GM19043 (cell line): ENCODE results near the gene PRKG1.
"Not testable (repeated sequence)": the region's sequence is repeated elsewhere in the genome, so short reads cannot be mapped to it uniquely, and the experiment has no call there.

Experiments used
- ATAC-seq: cut with Tn5 transposase; IDR thresholded peaks from one replicate; pipeline ENCODE4 v1.9.1; 2021; ENCODE audit warnings: low read depth; ENCODE audit not compliant: unreplicated experiment

Gene PRKG1

GRCh38 chr10:51367127-51367526, 292.8 kb downstream of the PRKG1 start:
- ATAC-seq: no peak

- no peak for ATAC-seq
Observed at GRCh38 chr10:51367694-51368093, 293.4 kb downstream of the PRKG1 start.

GRCh38 chr10:51368943-51369342, 294.7 kb downstream of the PRKG1 start:
- no peak for ATAC-seq

- ATAC-seq: no peak
Observed at GRCh38 chr10:51369903-51370302, 295.6 kb downstream of the PRKG1 start.

DNA sequence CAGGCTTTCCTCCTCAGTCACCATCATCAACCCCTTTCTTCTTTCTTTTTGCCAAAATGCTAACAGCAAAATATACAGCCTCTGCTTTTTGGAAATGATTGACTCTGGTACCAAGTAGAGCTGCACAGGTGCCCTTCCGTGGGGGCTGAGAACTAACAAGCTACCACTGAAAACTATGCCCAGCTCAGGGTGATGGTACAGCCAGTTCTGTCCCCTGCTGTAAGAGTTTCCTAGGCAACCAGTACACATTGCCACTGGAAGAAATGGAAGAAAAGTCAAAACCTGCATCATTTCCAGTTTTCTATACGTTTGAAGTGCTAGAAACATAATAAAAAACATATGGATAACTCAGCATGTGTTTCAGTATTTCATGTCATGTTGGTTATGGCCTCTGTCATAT, 297.5 kb downstream of the PRKG1 start:
- no peak for ATAC-seq

- no peak for ATAC-seq
Observed at GRCh38 chr10:51375790-51376189, 301.5 kb downstream of the PRKG1 start.

- no peak for ATAC-seq
Observed at GRCh38 chr10:51377070-51377931, 303.0 kb downstream of the PRKG1 start.

GRCh38 chr10:51377932-51378599, 303.8 kb downstream of the PRKG1 start:
- no peak for ATAC-seq

- no peak for ATAC-seq
Observed at GRCh38 chr10:51382181-51382580, 307.9 kb downstream of the PRKG1 start.

GRCh38 chr10:51384971-51385370, 310.7 kb downstream of the PRKG1 start:
- ATAC-seq: no peak

DNA sequence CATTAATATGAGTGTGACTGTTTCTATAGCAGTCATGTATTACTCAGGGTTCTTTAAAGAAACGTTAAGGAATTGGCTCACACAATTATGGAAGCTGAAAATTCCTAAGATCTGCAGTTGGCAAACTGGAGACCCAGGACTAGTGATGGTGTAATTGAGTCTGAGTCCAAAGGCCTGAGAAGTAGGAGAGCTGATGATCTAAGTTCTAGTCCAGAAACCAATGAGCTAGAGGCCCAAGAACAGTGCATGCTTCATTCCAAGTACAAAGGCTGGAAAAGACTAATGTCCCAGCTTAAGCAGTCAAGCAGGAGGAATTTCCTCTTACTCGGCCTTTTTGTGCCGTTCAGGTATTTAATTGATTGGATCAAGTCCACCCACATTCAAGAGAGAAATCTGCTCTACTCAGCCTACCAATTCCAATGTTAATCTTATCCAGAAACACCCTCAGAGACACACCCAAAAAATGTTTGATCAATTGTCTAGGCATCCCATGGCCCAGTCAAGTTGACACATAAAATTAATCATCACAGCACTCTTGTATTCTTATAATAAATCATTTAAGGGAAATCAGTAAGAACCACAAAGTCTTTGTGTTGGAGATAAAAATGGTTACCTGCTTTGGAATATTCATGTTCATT, 312.1 kb downstream of the PRKG1 start:
- ATAC-seq: no peak

DNA sequence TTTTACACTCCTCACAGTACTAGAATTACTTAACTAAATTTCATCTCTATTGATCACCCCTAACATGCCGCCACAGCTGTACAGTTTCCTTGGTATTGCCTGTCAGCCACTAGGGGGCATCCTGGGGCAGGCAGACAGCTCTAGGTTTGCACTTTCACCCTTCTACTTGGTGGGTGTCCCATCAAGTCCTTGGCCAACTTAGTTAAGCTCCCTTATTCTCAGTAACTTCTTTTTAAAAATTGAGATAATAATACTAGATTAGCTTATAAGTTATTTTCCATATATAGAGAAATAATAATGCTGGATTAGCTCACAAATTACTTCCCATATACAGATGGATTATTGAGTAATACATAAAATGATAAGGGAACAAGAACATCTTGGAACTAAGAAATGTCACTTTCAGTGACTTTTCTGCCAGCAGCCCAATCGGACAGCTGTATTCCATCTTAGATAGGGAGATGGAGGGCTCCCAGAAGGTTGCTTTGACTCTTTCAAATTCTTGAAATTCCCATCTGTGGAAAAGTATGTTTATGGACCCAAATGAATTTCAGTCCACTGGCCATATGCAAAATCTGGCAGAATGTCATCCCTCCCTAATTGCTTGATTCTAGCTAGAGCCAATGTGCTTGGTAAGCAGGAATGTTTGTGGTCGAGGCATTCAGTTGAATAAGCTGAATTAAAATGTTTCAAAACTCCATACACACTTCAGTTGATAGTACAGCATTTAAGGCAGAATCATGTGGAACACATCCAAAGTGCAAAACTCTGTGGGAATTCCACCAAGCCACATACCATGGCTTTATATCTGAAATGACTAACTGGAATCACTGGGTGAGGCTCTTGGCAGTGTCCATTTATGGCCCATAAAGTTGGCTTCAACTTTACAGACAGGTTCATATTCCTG, 315.4 kb downstream of the PRKG1 start:
- peak; percentile 83 for ATAC-seq

GRCh38 chr10:51393006-51393405, 318.7 kb downstream of the PRKG1 start:
- ATAC-seq: not testable (repeated sequence)

GRCh38 chr10:51394039-51394438, 319.8 kb downstream of the PRKG1 start:
- no peak for ATAC-seq

DNA sequence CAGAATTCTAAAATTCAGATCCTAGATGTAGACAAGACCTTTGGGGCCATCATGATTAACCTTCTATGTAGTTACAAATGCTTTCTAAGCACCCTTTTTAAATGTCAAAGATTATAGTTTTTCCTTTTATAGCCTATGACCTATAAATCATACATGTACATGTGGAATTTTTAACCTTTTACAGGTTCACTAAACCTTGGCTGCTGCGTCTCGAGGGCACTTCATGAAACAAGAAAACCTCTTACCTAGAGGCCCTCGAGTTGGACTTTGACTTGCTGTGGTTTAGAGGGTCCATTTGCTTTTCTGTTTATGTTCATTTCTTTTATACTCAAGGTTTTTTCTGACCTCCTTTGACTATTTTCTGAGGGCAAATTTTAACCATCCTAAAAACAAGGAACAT, 323.0 kb downstream of the PRKG1 start:
- ATAC-seq: no peak

DNA sequence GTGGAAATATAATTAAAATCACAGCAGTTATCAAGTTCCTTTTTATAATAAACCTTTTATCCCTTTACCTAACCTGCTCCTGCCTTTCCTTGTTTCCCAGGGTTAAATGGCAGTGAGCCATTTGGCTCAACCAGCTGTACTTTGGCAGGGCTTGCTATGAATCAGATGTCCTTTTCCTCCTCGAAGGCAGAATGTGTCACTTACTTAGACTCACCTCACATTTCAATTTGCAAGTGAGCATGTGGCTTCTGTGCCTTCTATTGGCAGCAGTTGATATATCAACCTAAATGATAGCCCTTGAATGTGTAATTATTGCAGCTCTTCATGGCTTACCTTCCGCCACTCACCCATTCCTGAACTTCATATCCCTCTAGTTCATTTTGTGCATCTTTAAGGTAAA, 323.4 kb downstream of the PRKG1 start:
- ATAC-seq: no peak

GRCh38 chr10:51399840-51400239, 325.6 kb downstream of the PRKG1 start:
- ATAC-seq: no peak

DNA sequence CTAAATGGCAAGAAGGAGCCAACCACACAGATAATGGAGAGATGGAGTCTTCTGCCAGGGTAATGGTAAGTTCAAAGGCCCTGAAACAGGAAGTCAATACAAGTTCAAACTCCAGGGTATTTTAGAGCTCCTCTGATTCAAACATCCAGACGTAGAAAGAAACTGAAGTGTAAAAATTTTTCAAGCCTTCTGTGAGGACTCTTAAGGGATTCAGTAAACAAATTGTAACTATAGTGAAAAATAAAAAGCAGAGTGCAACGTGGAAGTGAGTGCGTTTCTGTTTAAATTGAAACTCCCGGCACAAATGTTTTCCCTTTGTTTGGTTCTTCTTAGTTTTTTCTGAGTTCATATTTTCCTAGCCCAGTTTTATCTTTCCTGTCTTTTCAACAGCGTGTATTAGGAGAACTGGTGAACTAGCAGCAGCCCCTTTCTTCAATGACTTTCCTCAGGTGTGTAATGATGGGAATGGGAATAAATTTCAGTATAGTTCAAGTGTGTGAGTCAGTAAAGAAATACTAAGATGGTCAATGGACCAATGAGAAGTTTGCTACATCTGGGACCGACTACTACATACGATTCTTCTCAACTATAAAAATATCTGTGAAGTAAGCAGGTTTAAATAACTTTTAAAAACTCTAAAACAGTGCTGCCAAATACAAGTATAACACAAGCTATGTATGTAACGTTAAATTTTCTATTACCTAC, 326.3 kb downstream of the PRKG1 start:
- ATAC-seq: no peak

DNA sequence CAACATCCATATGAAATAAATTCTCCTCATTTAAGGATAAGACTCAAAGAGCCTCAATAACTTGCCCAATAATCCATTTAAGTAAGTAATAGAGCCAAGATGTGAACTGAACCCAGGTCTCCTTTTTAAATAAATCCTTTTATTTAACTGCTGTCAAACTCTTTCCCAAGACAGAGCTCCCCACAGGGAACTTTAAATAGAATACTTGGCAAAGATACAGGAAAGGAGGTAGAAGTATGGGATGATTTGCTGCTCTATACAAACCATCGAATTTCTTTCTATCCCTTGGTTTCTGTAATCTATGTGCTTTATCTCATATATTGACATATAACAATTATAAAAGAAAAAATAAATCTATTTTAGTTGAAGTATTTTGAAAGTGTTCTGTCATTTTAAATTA, 329.2 kb downstream of the PRKG1 start:
- no peak for ATAC-seq
